Fibroblast of skin of left quadriceps (primary cell): ENCODE measurements around the gene OR51T1.
"Not testable (repeated sequence)": the region's sequence is repeated elsewhere in the genome, so short reads cannot be mapped to it uniquely, and the experiment has no call there.

Experiments used
- DNase-seq, 2 experiments: peaks; one replicate each; pipeline ENCODE4 v3.0.0-alpha.2; 2013; ENCODE audit warnings: low read depth in 2 of 2

The OR51T1 gene, protein sequence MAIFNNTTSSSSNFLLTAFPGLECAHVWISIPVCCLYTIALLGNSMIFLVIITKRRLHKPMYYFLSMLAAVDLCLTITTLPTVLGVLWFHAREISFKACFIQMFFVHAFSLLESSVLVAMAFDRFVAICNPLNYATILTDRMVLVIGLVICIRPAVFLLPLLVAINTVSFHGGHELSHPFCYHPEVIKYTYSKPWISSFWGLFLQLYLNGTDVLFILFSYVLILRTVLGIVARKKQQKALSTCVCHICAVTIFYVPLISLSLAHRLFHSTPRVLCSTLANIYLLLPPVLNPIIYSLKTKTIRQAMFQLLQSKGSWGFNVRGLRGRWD

DNA sequence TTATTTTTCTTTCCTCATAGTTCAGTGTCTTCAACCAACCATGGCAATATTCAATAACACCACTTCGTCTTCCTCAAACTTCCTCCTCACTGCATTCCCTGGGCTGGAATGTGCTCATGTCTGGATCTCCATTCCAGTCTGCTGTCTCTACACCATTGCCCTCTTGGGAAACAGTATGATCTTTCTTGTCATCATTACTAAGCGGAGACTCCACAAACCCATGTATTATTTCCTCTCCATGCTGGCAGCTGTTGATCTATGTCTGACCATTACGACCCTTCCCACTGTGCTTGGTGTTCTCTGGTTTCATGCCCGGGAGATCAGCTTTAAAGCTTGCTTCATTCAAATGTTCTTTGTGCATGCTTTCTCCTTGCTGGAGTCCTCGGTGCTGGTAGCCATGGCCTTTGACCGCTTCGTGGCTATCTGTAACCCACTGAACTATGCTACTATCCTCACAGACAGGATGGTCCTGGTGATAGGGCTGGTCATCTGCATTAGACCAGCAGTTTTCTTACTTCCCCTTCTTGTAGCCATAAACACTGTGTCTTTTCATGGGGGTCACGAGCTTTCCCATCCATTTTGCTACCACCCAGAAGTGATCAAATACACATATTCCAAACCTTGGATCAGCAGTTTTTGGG is at the start of gene OR51T1:
OR51T1 (plus strand) TSS at position 41 of the 641 bp plus-strand sequence; CDS start at position 41, 0 bp downstream.
- DNase-seq: no peak

DNA sequence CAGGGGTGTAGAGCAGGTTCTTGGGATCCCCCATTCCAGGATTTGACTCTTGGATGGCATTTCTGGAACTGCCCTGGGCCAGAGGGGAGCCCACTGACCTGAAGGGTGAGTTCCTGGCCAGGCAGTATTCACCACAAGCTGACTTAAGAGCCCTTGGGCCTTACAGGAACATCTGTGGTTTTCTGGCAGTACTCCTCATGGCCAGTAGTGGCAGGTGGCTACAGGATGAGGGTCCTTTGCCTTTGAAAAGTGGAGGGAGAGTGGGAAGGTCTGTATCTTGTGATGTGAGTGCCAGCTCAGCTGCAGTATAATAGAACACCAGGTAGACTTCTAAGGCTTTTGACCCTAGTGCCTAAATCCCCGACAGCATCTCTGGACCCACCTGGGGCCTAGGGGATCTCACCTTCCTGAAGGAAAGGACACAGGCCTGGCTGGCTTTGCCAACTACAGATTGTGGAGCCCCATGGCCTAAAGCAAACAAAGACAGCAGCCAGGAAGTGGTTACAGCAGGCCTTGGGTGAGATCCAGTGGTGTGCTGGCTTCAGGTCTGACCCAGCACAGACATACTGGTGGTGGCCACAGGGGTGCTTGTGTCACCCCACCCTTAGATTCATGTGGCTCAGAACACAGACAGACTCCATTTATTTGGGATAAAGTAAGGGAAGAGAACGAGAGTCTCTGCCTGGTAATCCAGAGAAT is 41.7 kb upstream of the OR51T1 start:
- DNase-seq: no peak

DNA sequence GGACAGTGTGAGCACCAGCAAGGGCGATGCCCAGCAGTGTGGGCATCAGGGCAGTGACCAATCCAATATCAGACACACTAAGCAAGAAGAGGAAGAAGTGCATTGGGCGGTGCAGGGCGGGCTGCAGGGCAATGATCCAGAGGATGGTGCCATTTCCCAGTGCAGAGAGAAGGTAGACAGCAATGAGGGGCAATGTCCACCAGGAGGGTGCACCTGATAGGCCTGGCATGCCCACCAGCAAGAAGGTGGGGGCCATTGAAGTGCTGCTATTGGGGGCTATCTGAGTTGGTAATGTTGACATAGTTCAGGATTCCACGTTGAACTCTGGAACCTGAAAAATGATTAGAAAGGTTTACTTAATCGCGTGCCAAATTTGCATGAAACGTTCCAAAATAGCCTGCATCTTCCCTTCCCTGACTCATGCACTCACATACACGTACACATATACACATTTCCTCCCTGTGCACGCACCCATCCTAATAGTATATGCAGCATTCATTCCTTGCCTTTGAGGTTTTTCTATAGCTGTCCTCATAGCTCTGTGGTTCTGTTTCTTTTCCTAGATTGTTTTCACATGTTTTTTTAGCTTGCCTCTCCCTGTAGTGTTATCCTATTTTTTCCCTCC is 32.7 kb upstream of the OR51T1 start, which contains the start of gene OR51S1:
OR51S1 (minus strand) TSS at position 301 of the 625 bp plus-strand sequence; CDS start at position 301, 0 bp downstream.
- DNase-seq: no peak

DNA sequence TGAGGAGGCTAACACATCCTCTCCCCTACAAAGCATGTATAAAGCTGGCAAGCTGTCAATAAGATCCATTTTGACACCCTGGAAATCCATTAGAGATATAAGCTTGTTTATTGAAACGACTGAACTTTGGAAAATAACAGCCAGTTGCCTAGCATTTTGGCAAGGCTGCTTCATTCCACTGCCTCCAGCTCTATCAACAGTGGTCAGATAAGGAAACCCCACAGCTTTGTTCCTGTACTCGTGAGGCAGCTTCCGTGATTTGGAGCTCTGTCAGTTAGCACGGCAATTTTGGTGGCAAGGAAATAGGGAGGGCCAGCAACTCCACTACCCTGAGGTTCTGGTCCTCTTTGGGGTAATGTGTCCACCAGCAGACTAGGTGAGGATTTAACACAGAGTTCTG is 30.7 kb upstream of the OR51T1 start:
- DNase-seq: no peak

DNA sequence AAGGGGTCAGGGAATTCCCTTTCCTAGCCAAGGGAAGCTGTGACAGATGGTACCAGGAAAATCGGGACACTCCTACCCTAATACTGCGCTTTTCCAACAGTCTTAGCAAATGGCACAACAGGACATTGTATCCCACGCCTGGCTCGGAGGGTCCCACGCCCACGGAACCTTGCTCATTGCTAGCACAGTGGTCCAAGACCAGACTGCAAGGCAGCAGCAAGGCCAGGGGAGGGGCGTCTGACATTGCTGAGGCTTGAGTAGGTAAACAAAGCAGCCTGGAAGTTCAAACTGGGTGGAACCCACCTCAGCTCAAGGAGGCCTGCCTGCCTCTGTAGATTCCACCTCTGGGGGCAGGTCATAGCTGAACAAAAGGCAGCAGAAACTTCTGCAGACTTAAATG is 27.4 kb upstream of the OR51T1 start:
- DNase-seq: not testable (repeated sequence)

DNA sequence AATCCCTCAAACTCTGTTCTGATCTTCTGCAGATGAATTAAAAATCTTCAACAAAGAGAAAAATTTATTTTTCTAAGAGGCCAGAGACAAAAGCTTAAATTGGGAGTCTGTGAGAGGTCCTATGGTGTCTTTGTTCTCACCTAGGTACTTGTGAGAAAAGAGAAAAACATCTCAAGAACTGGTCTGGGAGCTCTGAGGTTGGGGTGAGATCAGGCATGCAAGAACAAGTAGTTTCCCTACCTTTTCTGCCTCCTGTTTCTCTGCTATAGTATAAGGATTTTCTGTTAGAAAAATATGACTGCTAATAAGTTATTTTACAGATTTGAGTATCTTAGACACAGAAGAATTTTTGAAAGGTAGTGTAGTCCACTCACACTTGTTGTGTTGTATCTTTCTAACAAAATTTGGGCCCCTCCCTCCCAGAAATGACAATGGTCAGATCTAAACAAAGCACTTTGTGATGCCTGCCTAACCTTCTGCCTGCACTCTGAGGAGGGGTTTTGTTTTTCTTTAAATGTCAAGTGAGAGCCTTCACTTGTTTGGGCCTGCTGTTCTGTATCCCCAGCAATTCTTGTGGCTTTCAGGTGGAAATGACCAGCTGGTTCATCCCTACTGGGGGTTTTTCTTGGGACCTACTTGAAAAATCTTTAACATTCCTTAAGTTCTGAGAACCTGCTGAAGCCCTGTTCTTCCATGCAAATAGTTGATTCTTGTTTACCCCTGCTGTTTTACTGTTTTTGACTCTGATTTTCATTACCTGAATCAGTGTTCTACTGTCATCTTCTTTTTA is 19.1 kb upstream of the OR51T1 start:
- no peak for DNase-seq

DNA sequence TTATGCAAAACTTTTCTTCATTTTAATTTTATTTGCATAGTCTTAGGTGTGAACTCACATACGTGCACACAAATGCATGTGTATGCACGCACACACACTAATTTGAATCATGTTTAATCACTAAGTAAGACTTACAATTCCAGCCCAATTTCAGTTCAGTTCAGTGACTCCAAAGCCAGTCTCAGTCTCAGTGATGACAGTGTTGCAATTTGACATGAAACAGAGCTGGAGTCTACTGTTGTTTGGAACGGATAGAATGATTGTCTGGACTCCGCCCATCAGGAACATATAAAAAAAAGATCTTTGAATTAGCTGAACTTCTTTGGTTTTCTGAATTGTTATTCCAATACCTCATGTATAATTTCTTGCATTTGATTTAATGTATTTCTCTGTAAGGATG is 17.8 kb upstream of the OR51T1 start:
- no peak for DNase-seq

DNA sequence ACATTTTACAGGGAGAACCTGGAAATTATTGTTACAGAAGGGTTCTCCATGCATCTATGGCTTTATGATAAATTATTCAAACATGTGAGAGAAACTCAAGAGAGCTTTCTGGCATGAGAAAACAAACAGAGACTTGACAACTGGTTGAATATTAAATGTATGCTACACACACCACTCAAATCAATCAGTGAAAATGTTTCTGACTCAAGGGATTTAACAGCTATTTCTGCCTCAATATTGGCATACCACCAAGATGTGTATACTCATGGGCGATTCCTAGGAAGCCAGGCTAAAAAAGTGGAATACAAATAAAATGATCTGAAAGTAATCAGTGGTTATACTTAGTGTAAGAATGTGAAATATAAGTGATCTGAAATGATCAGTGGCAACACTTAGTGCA is 15.8 kb upstream of the OR51T1 start:
- no peak for DNase-seq

DNA sequence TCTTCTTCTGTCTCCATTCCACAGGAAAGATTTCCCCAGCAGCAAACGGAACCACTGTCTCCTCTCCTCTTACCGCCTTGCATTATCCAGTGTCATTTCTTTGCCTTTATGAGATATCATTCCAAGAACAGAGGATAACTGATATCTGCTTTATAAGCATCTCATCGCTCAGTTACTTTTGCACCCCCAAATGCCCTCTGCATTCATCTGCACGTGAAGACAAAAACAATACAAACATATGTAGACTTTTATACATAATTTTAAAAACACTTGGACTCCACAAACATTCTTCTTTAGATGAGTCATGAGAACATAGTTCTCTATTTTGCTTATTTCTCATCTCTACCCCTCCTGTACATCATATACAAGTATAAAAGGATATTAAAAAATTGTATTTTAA is 512 bp upstream of the OR51T1 start:
- DNase-seq: no peak

DNA sequence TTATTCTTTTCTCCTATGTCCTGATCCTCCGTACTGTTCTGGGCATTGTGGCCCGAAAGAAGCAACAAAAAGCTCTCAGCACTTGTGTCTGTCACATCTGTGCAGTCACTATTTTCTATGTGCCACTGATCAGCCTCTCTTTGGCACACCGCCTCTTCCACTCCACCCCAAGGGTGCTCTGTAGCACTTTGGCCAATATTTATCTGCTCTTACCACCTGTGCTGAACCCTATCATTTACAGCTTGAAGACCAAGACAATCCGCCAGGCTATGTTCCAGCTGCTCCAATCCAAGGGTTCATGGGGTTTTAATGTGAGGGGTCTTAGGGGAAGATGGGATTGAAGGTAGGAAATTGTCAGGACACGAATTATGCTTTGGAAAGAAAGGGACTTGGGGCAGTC is 843 bp downstream of the OR51T1 start:
- DNase-seq: no peak

DNA sequence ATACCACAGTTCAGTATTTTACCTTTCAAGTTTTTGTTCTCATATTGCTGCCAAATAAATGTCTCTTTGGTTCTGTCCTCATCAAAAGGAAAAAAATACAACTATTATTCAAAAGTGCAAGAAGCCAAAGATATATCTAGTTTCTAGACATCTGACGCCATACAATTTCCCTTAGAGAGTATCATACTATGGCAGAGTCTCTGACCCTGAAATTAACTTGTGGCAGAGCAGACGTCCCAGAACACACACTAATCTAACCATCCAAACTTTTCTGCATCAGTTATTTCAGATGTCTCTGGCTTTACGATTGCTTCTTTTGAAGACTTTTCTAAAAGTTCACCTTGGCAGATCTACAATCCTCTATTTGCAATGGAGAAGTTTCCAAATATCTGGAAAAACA is 2.7 kb downstream of the OR51T1 start:
- DNase-seq: no peak

DNA sequence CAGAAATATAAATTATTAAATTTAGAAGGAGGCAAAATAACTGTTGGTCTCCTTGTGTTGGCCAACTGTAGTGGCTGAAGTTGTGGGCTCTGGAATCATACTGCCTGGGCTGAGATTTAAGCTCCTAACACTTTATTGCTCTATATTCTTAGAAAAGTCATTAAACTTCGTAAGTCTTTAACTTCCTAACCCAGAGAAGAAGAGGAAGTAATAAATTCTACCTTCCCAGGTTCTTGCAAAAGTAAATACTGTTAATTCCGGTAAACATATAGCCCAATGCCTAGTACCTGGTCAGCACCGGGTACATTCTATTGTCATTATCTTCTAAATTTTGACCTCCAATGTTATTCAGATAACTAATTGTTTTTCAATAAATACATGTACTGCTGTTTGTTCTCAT is 4.5 kb downstream of the OR51T1 start:
- DNase-seq: no peak

DNA sequence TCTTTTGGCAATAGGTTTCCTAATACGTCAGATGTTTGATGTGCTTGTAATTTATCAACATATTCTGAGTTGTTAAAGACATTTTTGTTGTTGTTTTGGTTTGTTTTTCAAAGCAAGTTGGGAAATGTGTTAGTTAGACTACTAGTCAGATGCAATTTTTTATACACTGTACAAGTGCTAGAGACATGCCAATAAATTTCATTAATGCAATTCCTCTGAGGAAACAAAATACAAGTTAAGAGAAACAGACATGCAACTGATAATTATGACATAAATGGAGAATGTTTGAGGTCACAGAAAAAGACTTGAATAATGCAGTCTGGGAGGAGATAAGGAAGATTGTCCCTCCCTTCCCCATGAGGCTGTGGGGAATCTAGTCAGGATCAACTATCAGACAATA is 5.9 kb downstream of the OR51T1 start:
- DNase-seq: no peak

DNA sequence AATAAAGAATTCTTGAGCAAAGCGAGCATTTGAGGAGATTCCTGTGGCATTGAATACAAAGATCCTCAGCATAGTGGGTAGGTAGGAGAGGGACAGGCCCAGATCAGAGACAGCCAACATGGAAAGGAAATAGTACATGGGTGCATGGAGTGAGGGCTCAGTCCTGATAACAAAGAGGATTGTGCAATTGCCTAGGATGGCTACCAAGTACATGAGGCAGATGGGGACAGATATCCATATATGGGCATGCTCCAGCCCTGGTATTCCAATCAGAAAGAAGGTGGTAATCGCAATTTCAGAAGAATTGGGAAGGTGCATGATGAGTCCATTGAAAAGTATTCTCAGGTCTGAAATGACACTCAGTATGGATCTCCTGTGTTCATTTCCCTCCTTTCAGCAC is 8.6 kb downstream of the OR51T1 start:
- DNase-seq: no peak

DNA sequence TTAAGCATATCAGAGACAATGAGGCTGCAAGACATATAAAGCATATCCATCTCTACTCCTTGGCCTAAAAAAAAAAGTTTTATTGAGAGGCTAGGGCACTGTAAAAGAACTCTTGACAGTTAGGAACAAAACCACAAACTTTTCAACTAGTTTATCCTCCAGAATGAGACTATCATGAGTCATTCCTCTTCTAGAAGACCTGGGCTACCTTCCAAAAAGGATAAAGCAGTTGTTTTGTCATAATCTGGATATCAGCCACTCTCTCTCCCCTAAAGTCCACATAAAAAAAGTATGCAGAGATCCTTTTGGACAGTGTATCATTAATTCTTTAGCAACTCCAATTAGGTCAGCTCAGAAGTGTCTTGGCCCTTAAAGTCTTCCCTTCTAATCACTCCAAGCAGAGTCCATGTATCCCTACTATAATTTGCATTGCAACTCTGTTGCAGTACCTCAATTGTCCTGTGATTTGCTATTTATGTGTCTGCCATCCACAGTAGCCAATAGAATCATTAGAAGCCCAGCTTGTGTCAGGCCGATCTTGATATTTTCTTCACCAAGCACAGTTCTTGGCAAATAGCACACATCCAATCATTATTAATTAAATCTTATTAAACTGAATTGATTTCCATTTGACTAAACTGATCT is 10.4 kb downstream of the OR51T1 start:
- DNase-seq: peak; percentile 75

DNA sequence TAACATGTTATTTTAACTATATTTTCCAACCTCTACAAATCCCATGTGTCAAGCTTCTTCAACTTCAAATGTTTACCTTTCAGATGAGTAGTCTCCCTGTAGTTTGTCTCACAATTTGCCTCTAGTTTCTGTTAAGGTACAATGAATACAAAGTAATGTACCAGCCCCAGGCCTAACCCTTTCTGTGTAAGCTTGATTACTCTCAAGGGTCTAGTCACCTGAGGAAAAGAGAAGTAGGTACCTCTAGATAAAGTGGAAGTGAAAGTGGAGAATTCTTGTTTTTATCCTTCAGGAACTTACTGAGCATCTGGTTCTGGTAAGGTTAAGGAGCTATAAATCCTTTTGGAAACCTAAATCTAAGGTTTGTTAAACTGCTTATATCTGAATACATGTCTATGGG is 21.8 kb downstream of the OR51T1 start, which contains the start of gene OR51A7:
OR51A7 (plus strand) TSS at position 300 of the 400 bp plus-strand sequence. CDS start 3,587 bp downstream, outside the sequence.
- no peak for DNase-seq

DNA sequence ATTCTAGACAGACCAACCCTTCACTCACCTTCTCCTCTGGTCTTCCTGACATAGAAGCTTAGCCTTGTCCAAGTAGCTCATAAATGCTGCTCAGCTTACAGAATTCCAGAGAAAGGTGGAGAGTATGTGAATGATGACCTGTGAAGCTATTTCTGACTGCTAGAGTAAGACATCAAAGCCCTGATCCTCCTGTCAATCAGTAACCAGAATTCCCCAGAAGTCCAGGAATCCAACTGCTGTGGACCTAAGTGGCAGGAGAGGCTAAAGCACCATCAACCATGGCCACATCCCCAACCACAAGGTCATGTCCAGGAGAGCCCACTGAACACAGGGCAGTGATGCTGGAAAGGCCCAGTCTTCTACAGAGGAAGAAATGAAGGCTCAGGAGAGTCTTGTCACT is 34.9 kb downstream of the OR51T1 start:
- DNase-seq: no peak

DNA sequence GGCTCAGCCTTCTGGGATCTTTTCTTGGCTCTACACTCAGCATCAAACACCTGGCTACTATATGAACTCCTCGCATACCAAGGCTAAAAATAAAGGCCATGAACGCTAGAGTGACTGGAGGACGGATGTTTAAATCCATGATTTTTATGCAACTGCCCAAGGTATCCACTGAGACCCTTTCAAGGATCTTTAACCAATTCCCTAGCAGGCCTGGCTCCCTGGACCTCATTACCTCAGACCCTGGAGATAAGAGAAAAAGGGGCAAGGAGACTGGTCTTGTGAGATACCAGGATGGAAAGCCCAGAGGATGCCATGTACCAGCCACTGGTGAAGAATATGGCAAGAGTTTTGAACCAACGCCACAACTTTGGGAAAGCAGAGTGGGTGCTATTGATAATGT is 37.5 kb downstream of the OR51T1 start, which contains the start of gene OR51G2:
OR51G2 (minus strand) TSS at position 101 of the 400 bp plus-strand sequence. CDS start 3,687 bp downstream, outside the sequence.
- no peak for DNase-seq

DNA sequence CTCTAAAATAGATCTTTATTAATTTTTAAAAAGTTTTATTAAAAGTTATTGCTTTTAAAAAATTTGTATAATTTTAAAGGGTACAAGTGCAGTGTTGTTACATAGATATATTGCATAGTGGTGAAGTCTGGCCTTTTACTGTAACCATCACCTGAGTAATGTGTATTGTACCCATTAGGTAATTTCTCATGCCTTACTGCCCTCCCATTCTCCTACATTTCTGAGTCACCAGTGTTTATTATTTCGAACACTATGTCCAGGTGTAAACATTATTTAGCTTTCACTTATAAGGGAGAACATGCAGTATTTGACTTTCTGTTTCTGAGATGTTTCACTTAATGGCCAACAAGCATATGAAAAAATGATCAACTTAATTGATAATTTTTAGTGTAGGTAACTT is 40.1 kb downstream of the OR51T1 start:
- DNase-seq: no peak

DNA sequence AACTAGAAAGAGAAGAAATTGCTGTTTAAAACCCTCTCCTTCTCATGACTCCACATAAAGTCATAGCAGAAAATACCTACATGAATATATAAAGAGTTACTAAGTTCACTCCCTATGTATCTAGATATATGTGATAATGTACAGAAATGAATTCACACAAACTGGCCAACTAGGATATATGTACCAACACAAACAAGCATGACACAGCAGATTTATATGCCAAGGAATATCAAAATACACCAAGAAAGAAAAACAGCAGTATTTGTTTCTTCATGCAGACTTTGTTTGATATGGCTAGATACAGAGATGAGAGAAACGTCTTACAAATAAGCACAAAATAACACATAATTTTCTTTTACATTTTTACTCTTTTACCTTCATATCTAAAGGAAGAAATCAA is 40.6 kb downstream of the OR51T1 start:
- no peak for DNase-seq

DNA sequence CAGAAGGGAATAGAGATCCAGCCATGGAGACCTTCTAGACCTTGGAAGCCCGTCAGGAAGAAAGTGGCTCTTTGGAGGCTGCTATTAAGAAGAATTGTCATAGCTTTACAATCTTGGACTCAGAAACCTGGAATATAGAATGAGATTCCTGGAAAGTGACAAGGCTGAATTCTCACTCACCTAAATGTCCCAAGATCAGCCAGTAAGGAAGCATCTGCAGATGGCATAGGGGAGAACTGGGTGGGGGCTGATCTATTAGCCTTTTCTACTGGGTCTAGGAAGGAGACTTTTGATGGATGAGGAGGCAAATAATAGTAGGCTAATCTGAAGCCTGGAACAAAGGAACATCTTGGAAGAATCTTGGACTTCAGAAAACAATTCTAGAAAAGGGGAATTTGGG is 42.5 kb downstream of the OR51T1 start, which contains the start of gene OR51G1:
OR51G1 (minus strand) TSS at position 101 of the 400 bp plus-strand sequence; CDS start at position 101, 0 bp downstream.
- no peak for DNase-seq
